ENCODE data around the gene SKA2.
"Not testable (repeated sequence)": the region's sequence is repeated elsewhere in the genome, so short reads cannot be mapped to it uniquely, and the experiment has no call there.

The SKA2 gene

DNA sequence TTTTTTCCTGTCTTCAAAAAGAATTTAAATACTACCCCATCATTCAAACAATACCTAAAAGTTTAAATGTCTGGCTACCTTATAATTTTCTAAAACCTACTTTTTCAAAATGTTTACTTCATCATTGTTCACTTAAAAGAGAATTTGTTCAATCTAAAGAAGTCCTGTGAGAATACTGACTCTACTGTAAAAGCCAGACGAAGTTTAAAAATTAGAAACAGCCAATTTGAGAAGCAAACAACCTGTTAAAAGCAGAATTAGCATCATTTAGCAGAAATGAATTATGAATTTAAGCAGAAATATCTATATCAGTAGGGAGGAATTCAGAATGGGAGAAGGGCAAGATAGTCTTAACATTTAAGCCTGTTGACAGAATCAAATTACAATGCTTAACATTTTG lies 2.1 kb downstream of the SKA2 start:
- no peak for FAIRE-seq
- DNase-seq (ENCODE audit: insufficient read length, low spot score) = no peak

DNA sequence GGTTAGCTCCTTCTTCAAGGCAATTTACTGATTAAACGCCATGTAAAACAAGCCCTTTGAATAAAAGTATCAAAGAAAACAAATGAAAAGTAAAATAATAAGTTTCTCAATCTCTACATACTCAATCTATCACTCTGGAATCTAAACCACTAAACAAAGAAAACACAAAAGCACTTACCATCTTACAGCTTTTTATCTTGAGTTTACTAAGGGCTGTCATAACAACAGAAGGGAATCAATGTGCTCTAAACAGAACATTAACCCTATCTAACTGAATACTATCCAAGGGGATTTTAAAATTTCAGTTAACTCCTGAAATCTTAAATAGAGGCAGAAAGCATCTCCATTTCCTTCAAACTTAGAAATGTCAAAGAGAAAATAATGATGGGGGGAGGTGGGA lies 3.4 kb downstream of the SKA2 start:
- FAIRE-seq (no peak), DNase-seq (ENCODE audit: insufficient read length, low spot score) (no peak)

DNA sequence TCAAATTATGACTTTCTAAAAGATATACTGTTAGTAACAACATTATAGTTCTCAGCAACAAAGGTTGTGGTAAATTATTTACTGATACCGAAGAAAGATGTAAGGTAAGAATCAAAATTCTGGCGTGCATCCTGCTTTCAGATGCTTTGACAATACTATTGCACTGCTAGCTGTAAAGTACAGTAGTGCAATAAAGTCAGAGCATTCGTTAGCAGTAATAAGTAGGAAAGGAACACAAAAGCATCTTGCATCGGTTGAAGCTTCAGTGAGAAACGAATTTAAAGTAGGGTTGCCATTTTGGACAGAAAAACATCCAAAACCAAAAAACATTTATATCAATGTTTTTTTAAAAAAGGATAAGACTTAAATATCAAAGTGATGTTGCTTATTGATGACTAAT lies 4.0 kb downstream of the SKA2 start:
- no peak for FAIRE-seq
- no peak for DNase-seq (ENCODE audit: insufficient read length, low spot score)

DNA sequence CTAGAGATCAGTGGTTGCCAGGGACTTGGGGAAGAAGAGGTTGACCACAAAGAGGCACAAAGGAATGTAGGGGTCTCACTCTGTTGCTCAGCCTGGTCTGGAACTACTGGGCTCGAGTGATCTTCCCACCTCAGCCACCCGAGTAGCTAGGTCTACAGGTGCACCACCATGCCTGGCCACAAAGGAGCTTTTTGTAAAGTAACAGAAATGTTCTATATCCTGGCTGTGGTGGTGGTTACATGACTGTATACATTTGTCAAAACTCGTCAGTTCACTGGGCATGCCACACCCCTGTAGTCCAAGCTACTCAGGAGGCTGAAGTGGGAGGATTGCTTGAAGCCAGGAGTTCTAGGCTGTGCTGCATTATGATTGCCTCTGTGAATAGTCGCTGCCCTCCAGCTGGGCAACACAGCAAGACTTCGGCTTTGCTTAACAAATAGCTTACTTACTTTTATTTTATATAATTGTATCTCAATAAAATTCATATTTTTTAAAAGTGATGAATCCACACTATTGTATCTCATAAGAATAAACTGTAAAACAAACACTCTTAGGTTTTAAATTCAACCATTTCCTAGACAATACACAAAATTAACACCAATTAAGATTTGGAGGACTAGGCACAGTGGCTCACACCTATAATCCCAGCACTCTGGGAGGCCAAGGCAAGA lies 5.0 kb downstream of the SKA2 start:
- no peak for FAIRE-seq

GRCh38 chr17:59149051-59149450 lies 5.9 kb downstream of the SKA2 start:
- peak; percentile 38 for FAIRE-seq
- no peak for DNase-seq (ENCODE audit: insufficient read length, low spot score)

More for the DNA sequence above, 5.0 kb downstream of the SKA2 start:
- DNase-seq (ENCODE audit: insufficient read length, low spot score) = no peak

DNA sequence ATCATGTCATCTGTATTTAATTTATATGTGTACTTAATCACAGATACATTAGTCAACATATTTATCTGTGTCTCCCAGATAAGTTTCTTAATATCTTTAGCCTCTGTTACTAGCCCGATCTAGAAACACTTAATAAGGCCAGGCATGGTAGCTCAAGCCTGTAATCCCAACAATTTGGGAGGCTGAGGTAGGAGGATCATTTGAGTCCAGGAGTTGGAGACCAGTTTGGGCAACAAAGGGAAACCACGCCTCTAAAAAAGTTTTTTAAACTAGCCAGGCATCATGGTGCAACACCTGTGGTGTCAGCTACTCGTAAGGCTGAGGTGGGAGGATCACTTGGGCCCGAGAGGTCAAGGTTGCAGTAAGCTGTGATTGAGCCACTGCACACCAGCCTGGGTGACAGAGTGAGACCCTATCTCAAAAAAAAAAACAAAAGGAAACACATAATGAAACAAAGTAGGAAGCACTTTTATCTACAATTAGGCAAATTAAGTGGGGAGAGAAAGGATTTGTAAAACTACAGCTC lies 9.4 kb downstream of the SKA2 start:
- no peak for FAIRE-seq
- DNase-seq (ENCODE audit: insufficient read length, low spot score) = no peak

DNA sequence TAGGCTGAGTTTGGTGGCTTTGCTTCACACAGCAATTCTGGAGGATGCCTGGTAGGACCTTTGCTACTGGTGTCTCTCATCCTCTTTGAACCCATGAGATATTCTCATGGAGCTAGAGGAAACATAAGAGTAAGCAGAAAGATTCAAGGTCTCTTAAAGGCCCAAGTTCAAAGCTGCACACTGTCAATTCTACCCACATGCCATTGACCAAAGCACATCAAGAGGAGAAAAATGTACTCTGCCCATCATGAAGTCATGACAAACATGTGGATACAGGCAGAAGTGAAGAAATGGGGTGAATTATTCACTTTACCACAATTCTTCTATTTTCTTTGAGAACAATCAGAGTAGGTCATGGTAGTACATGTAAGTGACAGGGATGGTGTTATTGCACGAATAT lies 13.1 kb downstream of the SKA2 start:
- FAIRE-seq = no peak
- DNase-seq (ENCODE audit: insufficient read length, low spot score) = no peak

DNA sequence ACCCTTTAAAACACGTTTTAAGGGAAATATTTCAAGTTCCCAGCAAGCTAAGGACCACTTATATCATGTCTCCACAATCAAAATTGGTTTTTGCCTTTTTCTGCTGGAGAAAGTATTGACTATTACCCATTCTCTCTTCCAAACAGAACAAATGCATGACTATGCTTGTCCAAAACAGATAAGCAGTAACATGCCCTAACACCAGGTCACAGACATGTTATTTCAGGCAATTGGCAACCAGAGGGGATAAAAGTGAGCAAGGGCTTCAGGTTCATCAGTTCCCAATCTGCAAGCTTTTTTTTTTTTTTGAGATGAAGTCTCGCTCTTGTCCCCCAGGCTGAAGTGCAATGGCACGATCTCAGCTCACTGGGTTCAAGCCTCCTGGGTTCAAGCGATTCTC lies 15.0 kb downstream of the SKA2 start:
- DNase-seq (ENCODE audit: insufficient read length, low spot score) (no peak), FAIRE-seq (no peak)

GRCh38 chr17:59138339-59138738 lies 16.6 kb downstream of the SKA2 start:
- FAIRE-seq; DNase-seq (ENCODE audit: insufficient read length, low spot score): not testable (repeated sequence)

DNA sequence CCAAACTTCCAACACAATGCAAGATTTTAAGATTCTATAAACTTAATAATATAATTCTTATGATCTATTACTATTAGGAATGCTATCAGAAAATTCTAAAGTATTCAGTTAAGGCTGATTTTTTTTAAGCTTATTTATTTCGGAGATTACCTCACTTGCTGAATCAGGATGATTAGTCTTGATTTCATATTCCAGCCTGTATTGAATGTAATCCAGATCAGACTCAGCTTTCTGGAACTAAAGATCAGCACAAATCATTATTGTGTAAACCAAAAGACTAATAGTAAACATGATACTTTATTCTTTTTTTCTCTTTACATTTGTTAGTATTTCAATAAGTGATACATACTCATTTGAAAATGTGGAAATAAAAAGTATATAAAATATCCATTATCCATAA lies 23.9 kb downstream of the SKA2 start:
- DNase-seq (ENCODE audit: insufficient read length, low spot score) (no peak), FAIRE-seq (no peak)

GRCh38 chr17:59129814-59130213 lies 25.2 kb downstream of the SKA2 start:
- FAIRE-seq = no peak
- no peak for DNase-seq (ENCODE audit: insufficient read length, low spot score)

GRCh38 chr17:59126809-59127417 lies 28.1 kb downstream of the SKA2 start:
- DNase-seq (ENCODE audit: insufficient read length, low spot score) (no peak), FAIRE-seq (no peak)

GRCh38 chr17:59124665-59125064 lies 30.3 kb downstream of the SKA2 start:
- FAIRE-seq (no peak), DNase-seq (ENCODE audit: insufficient read length, low spot score) (no peak)

GRCh38 chr17:59121901-59122480 lies 33.0 kb downstream of the SKA2 start:
- FAIRE-seq (no peak), DNase-seq (ENCODE audit: insufficient read length, low spot score) (no peak)

DNA sequence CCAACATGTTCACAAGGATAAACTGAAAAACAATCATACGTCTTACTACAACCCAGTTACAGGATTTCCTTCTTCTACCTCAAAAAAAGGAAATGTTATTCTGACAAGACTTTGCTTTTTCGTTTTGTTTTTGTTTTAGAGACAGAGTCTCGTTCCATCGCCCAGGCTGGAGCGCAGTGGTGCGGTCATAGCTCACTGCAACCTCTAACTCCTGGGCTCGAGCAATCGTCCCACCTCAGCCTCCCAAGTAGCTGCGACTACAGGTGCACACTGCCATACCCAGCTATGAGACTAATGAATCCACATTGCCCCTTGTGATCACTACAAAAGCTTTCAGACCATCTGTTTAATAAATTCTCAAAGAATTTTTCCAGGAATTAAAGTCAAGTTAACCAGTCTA lies 39.5 kb downstream of the SKA2 start:
- FAIRE-seq (no peak), DNase-seq (ENCODE audit: insufficient read length, low spot score) (no peak)

DNA sequence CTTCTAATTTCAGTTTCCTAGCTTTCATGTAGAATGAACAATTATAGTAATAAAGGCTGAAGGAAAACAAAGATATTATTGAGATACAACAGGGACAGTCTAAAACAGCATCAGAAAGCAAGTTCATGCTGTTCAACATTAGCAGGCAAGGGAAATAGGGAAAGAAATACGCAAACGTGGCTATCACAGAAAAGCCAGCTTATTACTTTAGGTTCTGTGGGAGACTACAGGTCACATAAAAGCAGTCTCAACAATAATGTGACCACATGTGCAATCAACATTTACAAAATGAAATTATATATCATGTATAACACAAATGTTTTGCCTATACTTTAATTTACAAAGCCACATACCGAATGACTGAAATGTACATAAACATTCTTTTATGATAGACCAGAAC lies 43.4 kb downstream of the SKA2 start:
- no peak for DNase-seq (ENCODE audit: insufficient read length, low spot score)

GRCh38 chr17:59110973-59111372 lies 44.0 kb downstream of the SKA2 start:
- DNase-seq (ENCODE audit: insufficient read length, low spot score) (no peak), FAIRE-seq (no peak)

More for the DNA sequence above, 43.4 kb downstream of the SKA2 start:
- FAIRE-seq = no peak

GRCh38 chr17:59108400-59109102 lies 46.4 kb downstream of the SKA2 start:
- FAIRE-seq (no peak), DNase-seq (ENCODE audit: insufficient read length, low spot score) (no peak)

- FAIRE-seq (no peak), DNase-seq (ENCODE audit: insufficient read length, low spot score) (no peak)
Observed at GRCh38 chr17:59107306-59107670, 47.7 kb downstream of the SKA2 start.

GRCh38 chr17:59106463-59107305 lies 48.3 kb downstream of the SKA2 start, which contains the start of gene TRIM37:
Gene TRIM37, minus strand, starts transcription at chr17:59106880. Its CDS starts 419 bp downstream, at chr17:59106461.
- FAIRE-seq = peak; percentile 100
- peak; percentile 99 for DNase-seq (ENCODE audit: insufficient read length, low spot score)
